Neural crest cell (in vitro differentiated cells): ENCODE results near the gene BHLHA15. TPM values are rescaled to one million over a fixed set of nuclear protein-coding genes. Genes with fewer than 3 reads are reported as not detected.

Source experiments
- DNase-seq: peaks from one replicate; pipeline ENCODE4 v3.0.0; 2021; ENCODE audit warnings: low read depth, mixed read lengths, low spot score
- H3K27ac Mint-ChIP-seq: one replicate; pipeline ENCODE4 v1.8.0; 2021; ENCODE audit warnings: mild to moderate bottlenecking, mixed read lengths; ENCODE audit not compliant: unreplicated experiment
- H3K27me3 Mint-ChIP-seq: 2 replicates; pipeline ENCODE4 v1.8.0; 2021; ENCODE audit warnings: low read depth, mild to moderate bottlenecking, mixed read lengths
- H3K36me3 Mint-ChIP-seq: 2 replicates; pipeline ENCODE4 v1.8.0; 2021; ENCODE audit warnings: low read depth, mild to moderate bottlenecking, mixed read lengths
- H3K4me1 Mint-ChIP-seq: 2 replicates; pipeline ENCODE4 v1.8.0; 2021; ENCODE audit warnings: mixed read lengths
- H3K4me3 Mint-ChIP-seq: one replicate; pipeline ENCODE4 v1.8.0; 2021; ENCODE audit warnings: mild to moderate bottlenecking, mixed read lengths
- H3K9me3 Mint-ChIP-seq: 2 replicates; pipeline ENCODE4 v1.8.0; 2021; ENCODE audit warnings: mixed read lengths
- CTCF ChIP-seq: fragments of 200-600 bp; sonication (generic); conservative IDR thresholded peaks from 2 replicates; pipeline ENCODE4 v1.5.0; 2021; ENCODE audit warnings: antibody characterized with exemption, mild to moderate bottlenecking
- total RNA-seq: library from RNA; stranded (reverse); gene quantifications from 2 replicates; pipeline ENCODE4 v1.2.1, GENCODE V29; 2021

Gene BHLHA15
- total RNA-seq, 1 donor from 2014 or later: not detected

GRCh38 chr7:98203261-98203963 lies 7.8 kb upstream of the BHLHA15 start:
- no peaks in the 10 kb centered on the region for H3K27me3 Mint-ChIP-seq
- TF ChIP-seq CTCF: no peak
- H3K36me3 Mint-ChIP-seq: peaks cover 19% of the 10 kb centered on the region
- H3K4me1 Mint-ChIP-seq: no peaks in the 10 kb centered on the region
- H3K27ac Mint-ChIP-seq: no peak overlapping the region
- DNase-seq: no peak
- H3K9me3 Mint-ChIP-seq: peaks cover 3% of the 10 kb centered on the region
- H3K4me3 Mint-ChIP-seq: no peak overlapping the region

GRCh38 chr7:98203964-98204605 lies 7.2 kb upstream of the BHLHA15 start:
- Mint-ChIP-seq H3K4me3 (no peak overlapping the region), H3K9me3 (peaks cover under 1% of the 10 kb centered on the region), H3K36me3 (peaks cover 17% of the 10 kb centered on the region), H3K4me1 (no peaks in the 10 kb centered on the region), H3K27ac (no peak overlapping the region), H3K27me3 (no peaks in the 10 kb centered on the region)
- no peak for DNase-seq
- no peak for TF ChIP-seq CTCF

- Mint-ChIP-seq H3K4me1 (no peaks in the 10 kb centered on the region), H3K27ac (peak overlapping the region; percentile 62), H3K9me3 (no peaks in the 10 kb centered on the region), H3K27me3 (peaks cover 2% of the 10 kb centered on the region), H3K4me3 (no peak overlapping the region), H3K36me3 (peaks cover 13% of the 10 kb centered on the region)
- TF ChIP-seq CTCF: no peak
- DNase-seq: no peak
Measured at GRCh38 chr7:98204670-98205069, 6.6 kb upstream of the BHLHA15 start.

GRCh38 chr7:98205162-98205845 lies 5.9 kb upstream of the BHLHA15 start:
- Mint-ChIP-seq H3K9me3 (no peaks in the 10 kb centered on the region), H3K4me3 (no peak overlapping the region), H3K27me3 (peaks cover 6% of the 10 kb centered on the region), H3K36me3 (peaks cover 11% of the 10 kb centered on the region), H3K4me1 (no peaks in the 10 kb centered on the region), H3K27ac (peak overlapping the region; percentile 96)
- no peak for DNase-seq
- TF ChIP-seq CTCF: no peak

GRCh38 chr7:98206451-98207330 lies 4.5 kb upstream of the BHLHA15 start:
- H3K4me3 Mint-ChIP-seq: no peak overlapping the region
- no peak for DNase-seq
- H3K27ac Mint-ChIP-seq: no peak overlapping the region
- no peak for TF ChIP-seq CTCF
- H3K4me1 Mint-ChIP-seq: peaks cover under 1% of the 10 kb centered on the region
- H3K36me3 Mint-ChIP-seq: peaks cover 11% of the 10 kb centered on the region
- no peaks in the 10 kb centered on the region for H3K9me3 Mint-ChIP-seq
- peaks cover 8% of the 10 kb centered on the region for H3K27me3 Mint-ChIP-seq
